CD4-positive, alpha-beta memory T cell (primary cell): ENCODE measurements around the gene ZC3H12A. TPM values are rescaled to one million over a fixed set of nuclear protein-coding genes. Genes with fewer than 3 reads are reported as not detected.

Experiments used
- CTCF ChIA-PET: fragments of 350-600 bp; sonication (Branson Sonifier 250); formaldehyde crosslinking; loops from one replicate; lab custom pipeline; 2021; ENCODE audit warnings: inconsistent platforms; ENCODE audit not compliant: partially characterized antibody; lab: Charles Lee
- POLR2A ChIA-PET: fragments of 350-600 bp; sonication (Branson Sonifier 250); formaldehyde crosslinking; loops from one replicate; lab custom pipeline; 2021; ENCODE audit not compliant: partially characterized antibody; lab: Charles Lee
- DNase-seq, 5 donors: peaks; one replicate each; pipeline versions ENCODE4 v3.0.0 to v3.0.0-alpha.2; 2020 to 2022; ENCODE audit warnings: mixed read lengths in 1 of 5
- H3K27ac ChIP-seq: one replicate; pipeline ENCODE4 v1.7.0; 2013; ENCODE audit warnings: low read depth, low read length
- H3K27me3 ChIP-seq: 2 replicates; pipeline ENCODE4 v1.7.0; 2013; ENCODE audit warnings: mild to moderate bottlenecking, low read length, moderate library complexity; ENCODE audit not compliant: insufficient read depth
- H3K36me3 ChIP-seq: 2 replicates; pipeline ENCODE4 v1.7.0; 2013; ENCODE audit warnings: mild to moderate bottlenecking, low read length, moderate library complexity; ENCODE audit not compliant: insufficient read depth
- H3K4me1 ChIP-seq: 2 replicates; pipeline ENCODE4 v1.7.0; 2013; ENCODE audit warnings: mild to moderate bottlenecking, low read length, moderate library complexity; ENCODE audit not compliant: insufficient read depth
- H3K4me3 ChIP-seq, 2 donors: one replicate each; pipeline ENCODE4 v1.7.0; 2013; ENCODE audit warnings: low read length in 2 of 2, mild to moderate bottlenecking in 1 of 2
- H3K9me3 ChIP-seq, 2 donors: one replicate each; pipeline ENCODE4 v1.7.0; 2013; ENCODE audit warnings: low read length in 2 of 2, control low read depth in 1 of 2; ENCODE audit not compliant: control insufficient read depth in 1 of 2
- H3K27ac Mint-ChIP-seq, 7 donors: one replicate each; pipeline ENCODE4 v1.8.0; 2020 to 2021; ENCODE audit warnings: mixed read lengths in 7 of 7, mild to moderate bottlenecking in 6 of 7, inconsistent platforms in 3 of 7, moderate library complexity in 3 of 7
- H3K27me3 Mint-ChIP-seq, 2 donors: one replicate each; pipeline ENCODE4 v1.8.0; 2020 to 2021; ENCODE audit warnings: mixed read lengths in 2 of 2
- H3K36me3 Mint-ChIP-seq, 2 donors: one replicate each; pipeline ENCODE4 v1.8.0; 2020 to 2021; ENCODE audit warnings: mixed read lengths in 2 of 2, inconsistent platforms in 1 of 2, mild to moderate bottlenecking in 1 of 2
- H3K4me1 Mint-ChIP-seq, 4 donors: one replicate each; pipeline ENCODE4 v1.8.0; 2020 to 2021; ENCODE audit warnings: mixed read lengths in 4 of 4, mild to moderate bottlenecking in 1 of 4
- H3K4me3 Mint-ChIP-seq, 8 donors: one replicate each; pipeline ENCODE4 v1.8.0; 2020 to 2021; ENCODE audit warnings: mixed read lengths in 8 of 8, mild to moderate bottlenecking in 7 of 8, moderate library complexity in 6 of 8, inconsistent platforms in 3 of 8
- H3K9me3 Mint-ChIP-seq, 8 donors: one replicate each; pipeline ENCODE4 v1.8.0; 2020 to 2021; ENCODE audit warnings: mixed read lengths in 8 of 8, mild to moderate bottlenecking in 5 of 8, inconsistent platforms in 3 of 8, moderate library complexity in 1 of 8
- intact Hi-C: fragments of 100-400 bp; cut with micrococcal nuclease; formaldehyde crosslinking; loops from one replicate; pipeline ENCODE4 v1.15.1; 2023
- polyA plus RNA-seq, 2 donors: library from polyadenylated mRNA; unstranded; fragments of 300-500 nt; fragmentation: Illumina TruSeq; gene quantifications; one replicate each; pipeline ENCODE4 v1.2.3, GENCODE V29; 2021
- total RNA-seq, 2 experiments: library from RNA; stranded (reverse); gene quantifications; one replicate each; pipeline ENCODE4 v1.2.3, GENCODE V29; 2021

ZC3H12A gene
- total and polyA plus RNA-seq, 4 experiments from 2014 or later = 10.6 to 60.7 (median 37.3) TPM

- Mint-ChIP-seq H3K9me3 (no peaks in the 10 kb centered on the region), H3K27ac (no peak overlapping the region), H3K27me3 (peaks cover 16 to 19% of the 10 kb centered on the region in 2 donors), H3K36me3 (no peaks in the 10 kb centered on the region), H3K4me3 (no peak overlapping the region), H3K4me1 (no peaks in the 10 kb centered on the region)
- Histone ChIP-seq H3K4me3 (no peak overlapping the region), H3K36me3 (no peaks in the 10 kb centered on the region), H3K9me3 (no peaks in the 10 kb centered on the region), H3K27ac (no peak overlapping the region), H3K27me3 (no peaks in the 10 kb centered on the region), H3K4me1 (no peaks in the 10 kb centered on the region)
- ChIA-PET CTCF (no interaction called here), POLR2A (no interaction called here)
- DNase-seq = no peak
- intact Hi-C loops = no loop called here
These were observed 32.2 kb upstream of the ZC3H12A start for GRCh38 chr1:37442139-37442538.

GRCh38 chr1:37442644-37443043 is 31.7 kb upstream of the ZC3H12A start:
- DNase-seq = no peak
- no peaks in the 10 kb centered on the region for H3K27me3 ChIP-seq
- H3K36me3 Mint-ChIP-seq = no peaks in the 10 kb centered on the region
- no peaks in the 10 kb centered on the region for H3K9me3 ChIP-seq
- no peaks in the 10 kb centered on the region for H3K9me3 Mint-ChIP-seq
- no peak overlapping the region for H3K4me3 Mint-ChIP-seq
- ChIA-PET CTCF (interaction anchor here (1.1 kb wide), 1 partner anchor 8 kb away, joined by 3 read pairs; no protein-coding TSS in a partner anchor), POLR2A (no interaction called here)
- H3K27ac Mint-ChIP-seq = peak overlapping the region in 1 of 7 donors; percentile 20
- no peaks in the 10 kb centered on the region for H3K4me1 ChIP-seq
- no peaks in the 10 kb centered on the region for H3K4me1 Mint-ChIP-seq
- H3K27ac ChIP-seq = no peak overlapping the region
- no peaks in the 10 kb centered on the region for H3K36me3 ChIP-seq
- H3K27me3 Mint-ChIP-seq = peaks cover 15 to 19% of the 10 kb centered on the region in 2 donors
- no peak overlapping the region for H3K4me3 ChIP-seq
- intact Hi-C loops = no loop called here

- Histone ChIP-seq H3K36me3 (no peaks in the 10 kb centered on the region), H3K9me3 (no peaks in the 10 kb centered on the region), H3K4me1 (peaks cover 10% of the 10 kb centered on the region), H3K27me3 (no peaks in the 10 kb centered on the region), H3K4me3 (no peak overlapping the region), H3K27ac (no peak overlapping the region)
- intact Hi-C loops = no loop called here
- no peaks in the 10 kb centered on the region for H3K36me3 Mint-ChIP-seq
- no peaks in the 10 kb centered on the region for H3K9me3 Mint-ChIP-seq
- H3K27ac Mint-ChIP-seq = no peak overlapping the region
- peaks cover 0 to 9% (median 5%) of the 10 kb centered on the region in 4 donors for H3K4me1 Mint-ChIP-seq
- ChIA-PET POLR2A (no interaction called here), CTCF (interaction anchor here (2.3 kb wide), 1 partner anchor 41 kb away, joined by 10 read pairs; no protein-coding TSS in a partner anchor)
- H3K27me3 Mint-ChIP-seq = peaks cover 9 to 16% of the 10 kb centered on the region in 2 donors
- no peak for DNase-seq
- H3K4me3 Mint-ChIP-seq = no peak overlapping the region
These were observed 27.5 kb upstream of the ZC3H12A start for GRCh38 chr1:37446874-37447273.

GRCh38 chr1:37448185-37448584 is 26.2 kb upstream of the ZC3H12A start:
- Mint-ChIP-seq H3K27me3 (peaks cover 4 to 9% of the 10 kb centered on the region in 2 donors), H3K9me3 (no peaks in the 10 kb centered on the region), H3K36me3 (no peaks in the 10 kb centered on the region), H3K27ac (peak overlapping the region in 1 of 7 donors; percentile 62), H3K4me1 (peaks cover 0 to 9% (median 5%) of the 10 kb centered on the region in 4 donors), H3K4me3 (no peak overlapping the region)
- Histone ChIP-seq H3K27me3 (no peaks in the 10 kb centered on the region), H3K27ac (no peak overlapping the region), H3K36me3 (no peaks in the 10 kb centered on the region), H3K4me3 (no peak overlapping the region), H3K4me1 (peaks cover 10% of the 10 kb centered on the region), H3K9me3 (no peaks in the 10 kb centered on the region)
- intact Hi-C loops = no loop called here
- POLR2A ChIA-PET = no interaction called here
- DNase-seq = no peak
- CTCF ChIA-PET = interaction anchor here (0.7 to 2.3 kb wide), 2 partner anchors 14 to 39 kb away, joined by 4 to 10 read pairs; no protein-coding TSS in a partner anchor

GRCh38 chr1:37448691-37449417 is 25.5 kb upstream of the ZC3H12A start:
- Histone ChIP-seq H3K4me3 (no peak overlapping the region), H3K4me1 (peaks cover 10% of the 10 kb centered on the region), H3K27me3 (no peaks in the 10 kb centered on the region), H3K9me3 (no peaks in the 10 kb centered on the region), H3K27ac (no peak overlapping the region), H3K36me3 (no peaks in the 10 kb centered on the region)
- CTCF ChIA-PET = interaction anchor here (0.7 to 3.5 kb wide), 2 partner anchors 14 to 39 kb away, joined by 4 to 37 read pairs; no protein-coding TSS in a partner anchor
- no peak overlapping the region for H3K27ac Mint-ChIP-seq
- peaks cover 4 to 8% of the 10 kb centered on the region in 2 donors for H3K27me3 Mint-ChIP-seq
- H3K9me3 Mint-ChIP-seq = no peaks in the 10 kb centered on the region
- intact Hi-C loops = no loop called here
- DNase-seq = no peak
- peaks cover 0 to 9% (median 5%) of the 10 kb centered on the region in 4 donors for H3K4me1 Mint-ChIP-seq
- POLR2A ChIA-PET = interaction anchor here (2.6 kb wide), 1 partner anchor 26 kb away, joined by 8 read pairs; the partner anchor contains the start of gene ZC3H12A
- H3K36me3 Mint-ChIP-seq = no peaks in the 10 kb centered on the region
- no peak overlapping the region for H3K4me3 Mint-ChIP-seq

GRCh38 chr1:37449936-37450335 is 24.4 kb upstream of the ZC3H12A start:
- peak in 3 of 5 donors; percentile 13 to 22 (median 16) for DNase-seq
- H3K27ac ChIP-seq = no peak overlapping the region
- no peaks in the 10 kb centered on the region for H3K9me3 ChIP-seq
- Mint-ChIP-seq H3K27ac (peak overlapping the region in 1 of 7 donors; percentile 70), H3K36me3 (peaks cover 2 to 3% of the 10 kb centered on the region in 2 donors), H3K9me3 (no peaks in the 10 kb centered on the region), H3K27me3 (peaks cover 4 to 8% of the 10 kb centered on the region in 2 donors), H3K4me1 (peaks cover 4 to 14% (median 7%) of the 10 kb centered on the region in 4 donors), H3K4me3 (peak overlapping the region in 2 of 8 donors; percentile 17 to 42)
- no peaks in the 10 kb centered on the region for H3K36me3 ChIP-seq
- ChIA-PET CTCF (interaction anchor here (1.6 to 3.5 kb wide), 4 partner anchors 15 to 65 kb away, joined by 5 to 37 read pairs (median 8); partner anchors contain the start of gene MEAF6), POLR2A (interaction anchor here (0.7 to 2.6 kb wide), 6 partner anchors 25 to 153 kb away, joined by 3 to 8 read pairs (median 5); partner anchors contain the start of genes MEAF6 and ZC3H12A)
- intact Hi-C loops = no loop called here
- H3K27me3 ChIP-seq = no peaks in the 10 kb centered on the region
- H3K4me3 ChIP-seq = no peak overlapping the region
- peaks cover 10% of the 10 kb centered on the region for H3K4me1 ChIP-seq

- Histone ChIP-seq H3K4me3 (no peak overlapping the region), H3K4me1 (peaks cover 10% of the 10 kb centered on the region), H3K36me3 (no peaks in the 10 kb centered on the region), H3K27me3 (no peaks in the 10 kb centered on the region), H3K27ac (no peak overlapping the region), H3K9me3 (no peaks in the 10 kb centered on the region)
- no peak overlapping the region for H3K4me3 Mint-ChIP-seq
- H3K27ac Mint-ChIP-seq = no peak overlapping the region
- H3K36me3 Mint-ChIP-seq = peaks cover 4% of the 10 kb centered on the region in 2 donors
- H3K9me3 Mint-ChIP-seq = no peaks in the 10 kb centered on the region
- no peak for DNase-seq
- peaks cover 5 to 18% (median 9%) of the 10 kb centered on the region in 4 donors for H3K4me1 Mint-ChIP-seq
- intact Hi-C loops = no loop called here
- POLR2A ChIA-PET = interaction anchor here (1.1 to 9.5 kb wide), 2 partner anchors 24 to 36 kb away, joined by 3 to 102 read pairs; partner anchors contain the start of gene ZC3H12A
- CTCF ChIA-PET = interaction anchor here (4.6 to 9.6 kb wide), 2 partner anchors 34 to 229 kb away, joined by 28 to 417 read pairs; no protein-coding TSS in a partner anchor
- H3K27me3 Mint-ChIP-seq = peaks cover 0 to 1% of the 10 kb centered on the region in 2 donors
These were observed 22.0 kb upstream of the ZC3H12A start for GRCh38 chr1:37452416-37452815.
